Smooth muscle cell of the coronary artery (primary cell): ENCODE measurements around the gene BEND7. TPM values are rescaled to one million over a fixed set of nuclear protein-coding genes. Genes with fewer than 3 reads are reported as not detected.

ENCODE experiments used
- total RNA-seq: library from RNA; depleted of rRNA; stranded (reverse); fragments of >200 nt; gene quantifications from 2 replicates; pipeline ENCODE4 v1.2.3, GENCODE V29; 2014; ENCODE audit warnings: low replicate concordance

Gene BEND7, protein sequence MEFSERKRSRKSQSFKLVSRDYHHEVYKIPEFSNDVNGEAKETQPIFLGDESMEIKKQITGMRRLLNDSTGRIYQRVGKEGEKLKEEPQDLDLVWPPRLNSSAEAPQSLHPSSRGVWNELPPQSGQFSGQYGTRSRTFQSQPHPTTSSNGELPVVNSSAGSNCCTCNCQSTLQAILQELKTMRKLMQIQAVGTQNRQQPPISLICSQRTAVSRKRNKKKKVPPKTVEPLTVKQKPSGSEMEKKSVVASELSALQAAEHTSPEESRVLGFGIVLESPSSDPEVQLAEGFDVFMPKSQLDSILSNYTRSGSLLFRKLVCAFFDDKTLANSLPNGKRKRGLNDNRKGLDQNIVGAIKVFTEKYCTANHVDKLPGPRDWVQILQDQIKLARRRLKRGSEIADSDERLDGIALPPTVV
- total RNA-seq, result 2.3 and 3.2 TPM in 2 replicates

DNA sequence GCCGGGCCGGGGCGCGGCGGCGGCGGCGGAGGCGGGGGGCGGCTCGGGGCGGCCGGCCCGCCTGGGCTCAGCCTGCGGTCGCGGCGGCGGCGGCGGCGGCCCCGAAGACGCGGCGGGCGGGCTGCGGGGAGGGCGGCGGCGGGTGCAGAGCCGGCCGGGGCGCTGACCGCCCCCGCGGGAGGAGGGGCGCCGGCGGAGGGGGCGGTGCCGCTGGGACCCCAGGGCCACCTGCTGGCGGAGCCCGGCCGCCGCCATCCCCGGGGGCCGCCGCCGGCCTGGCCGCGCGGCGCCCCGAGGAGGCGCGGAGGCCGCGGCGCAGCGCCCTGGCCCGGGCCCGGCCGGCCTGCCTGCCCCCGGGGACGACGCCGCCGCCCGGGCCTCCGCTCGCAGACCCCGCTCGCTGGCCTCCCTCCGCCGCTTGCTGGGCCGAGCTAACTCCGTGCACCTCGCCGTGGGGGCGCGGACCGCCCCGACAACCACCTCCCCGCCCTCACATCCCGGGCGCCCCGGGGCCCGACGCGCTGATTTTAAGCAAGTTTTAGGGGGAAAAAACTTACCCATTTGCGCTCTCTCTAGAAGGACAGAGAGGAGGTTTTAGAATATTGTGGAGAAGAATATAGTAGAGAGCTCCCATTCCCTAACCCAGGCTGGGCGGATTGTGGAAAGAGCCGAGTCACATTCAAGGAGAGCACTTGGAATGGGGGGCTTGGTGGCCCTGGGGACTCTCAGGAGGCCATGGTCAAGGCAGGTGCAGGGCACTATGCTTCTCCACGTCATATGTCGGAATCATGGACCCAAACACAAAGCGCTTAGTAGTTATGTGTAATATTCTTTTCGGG is at the start of gene BEND7:
TSS of gene BEND7 (minus strand) at position 140 of the 839 bp plus-strand sequence. CDS start 481 bp downstream, outside the sequence.

Other genes with a start within 250 kb of the BEND7 start
- 16.0 and 16.7 TPM in 2 replicates for gene PHYH, start 228.9 kb downstream of the BEND7 start, total RNA-seq
- 23.2 and 28.6 TPM in 2 replicates for gene SEPHS1, start 180.7 kb downstream of the BEND7 start, total RNA-seq
- gene PRPF18, start 58.0 kb upstream of the BEND7 start, total RNA-seq, result 16.7 and 24.9 TPM in 2 replicates